Measurements from ENCODE around the gene PRTFDC1.

PRTFDC1 gene

GRCh38 chr10:24898501-24898900, 53.9 kb downstream of the PRTFDC1 start:
- Histone ChIP-seq H3K4me1 (ENCODE audit: control insufficient read depth, low read depth, low read length) (peaks cover 2% of the 10 kb centered on the region), H2BK5ac (ENCODE audit: low read length) (no peak overlapping the region), H4K8ac (ENCODE audit: low read depth, low read length) (no peak overlapping the region), H2BK15ac (replicated peaks; ENCODE audit: low read depth) (no peak overlapping the region), H3K36me3 (ENCODE audit: control insufficient read depth, insufficient read depth, low read length) (no peaks in the 10 kb centered on the region), H2AK5ac (ENCODE audit: low read length) (peak overlapping the region; percentile 18), H3K4ac (ENCODE audit: low read depth, low read length) (no peak overlapping the region), H3K79me2 (ENCODE audit: control insufficient read depth, insufficient read depth, low read length) (no peaks in the 10 kb centered on the region), H3K9ac (ENCODE audit: low read length) (no peak overlapping the region), H3K4me3 (ENCODE audit: low read length) (no peak overlapping the region), H2BK120ac (ENCODE audit: low read depth, low read length) (no peak overlapping the region), H3K18ac (ENCODE audit: low read length) (no peak overlapping the region), H3K23ac (ENCODE audit: low read length) (no peak overlapping the region), H3K4me2 (ENCODE audit: low read length) (no peak overlapping the region), H4K5ac (ENCODE audit: low read length) (no peak overlapping the region), H3K56ac (ENCODE audit: low read length) (no peak overlapping the region), H3K27me3 (ENCODE audit: insufficient read depth, low read length, poor library complexity) (no peaks in the 10 kb centered on the region), H3K27ac (ENCODE audit: low read depth, low read length) (no peak overlapping the region), H3K79me1 (ENCODE audit: low read length) (no peaks in the 10 kb centered on the region)
- DNase-seq = no peak
- WGBS (ENCODE audit: extremely low coverage, insufficient coverage, low lambda C conversion rate) = no CpG with 5 or more reads among the region's 2 CpGs

GRCh38 chr10:24897326-24897926, 55.0 kb downstream of the PRTFDC1 start:
- H2AK5ac ChIP-seq (ENCODE audit: low read length) = no peak overlapping the region
- H4K5ac ChIP-seq (ENCODE audit: low read length) = no peak overlapping the region
- H3K4ac ChIP-seq (ENCODE audit: low read depth, low read length) = no peak overlapping the region
- H3K27me3 ChIP-seq (ENCODE audit: insufficient read depth, low read length, poor library complexity) = no peaks in the 10 kb centered on the region
- no peak overlapping the region for H3K23ac ChIP-seq (ENCODE audit: low read length)
- no peak overlapping the region for H3K4me2 ChIP-seq (ENCODE audit: low read length)
- H2BK5ac ChIP-seq (ENCODE audit: low read length) = no peak overlapping the region
- no peaks in the 10 kb centered on the region for H3K79me1 ChIP-seq (ENCODE audit: low read length)
- H3K56ac ChIP-seq (ENCODE audit: low read length) = no peak overlapping the region
- no peak overlapping the region for H3K4me3 ChIP-seq (ENCODE audit: low read length)
- WGBS (ENCODE audit: extremely low coverage, insufficient coverage, low lambda C conversion rate) = no CpG with 5 or more reads among the region's 4 CpGs
- no peak overlapping the region for H3K9ac ChIP-seq (ENCODE audit: low read length)
- DNase-seq = peak; percentile 89
- no peak overlapping the region for H3K27ac ChIP-seq (ENCODE audit: low read depth, low read length)
- H3K36me3 ChIP-seq (ENCODE audit: control insufficient read depth, insufficient read depth, low read length) = no peaks in the 10 kb centered on the region
- H4K8ac ChIP-seq (ENCODE audit: low read depth, low read length) = no peak overlapping the region
- H3K4me1 ChIP-seq (ENCODE audit: control insufficient read depth, low read depth, low read length) = peaks cover 2% of the 10 kb centered on the region
- H2BK120ac ChIP-seq (ENCODE audit: low read depth, low read length) = no peak overlapping the region
- H3K18ac ChIP-seq (ENCODE audit: low read length) = no peak overlapping the region
- H2BK15ac ChIP-seq (replicated peaks; ENCODE audit: low read depth) = peak overlapping the region; percentile 21
- no peaks in the 10 kb centered on the region for H3K79me2 ChIP-seq (ENCODE audit: control insufficient read depth, insufficient read depth, low read length)

- no peak overlapping the region for H2BK15ac ChIP-seq (replicated peaks; ENCODE audit: low read depth)
- no peak overlapping the region for H2AK5ac ChIP-seq (ENCODE audit: low read length)
- no peak overlapping the region for H4K5ac ChIP-seq (ENCODE audit: low read length)
- no peaks in the 10 kb centered on the region for H3K79me2 ChIP-seq (ENCODE audit: control insufficient read depth, insufficient read depth, low read length)
- no peaks in the 10 kb centered on the region for H3K27me3 ChIP-seq (ENCODE audit: insufficient read depth, low read length, poor library complexity)
- H3K4me3 ChIP-seq (ENCODE audit: low read length) = no peak overlapping the region
- no peak overlapping the region for H3K4ac ChIP-seq (ENCODE audit: low read depth, low read length)
- peaks cover 2% of the 10 kb centered on the region for H3K4me1 ChIP-seq (ENCODE audit: control insufficient read depth, low read depth, low read length)
- H4K8ac ChIP-seq (ENCODE audit: low read depth, low read length) = no peak overlapping the region
- H3K4me2 ChIP-seq (ENCODE audit: low read length) = no peak overlapping the region
- H3K79me1 ChIP-seq (ENCODE audit: low read length) = no peaks in the 10 kb centered on the region
- no peak overlapping the region for H2BK5ac ChIP-seq (ENCODE audit: low read length)
- no peak overlapping the region for H2BK120ac ChIP-seq (ENCODE audit: low read depth, low read length)
- no peak overlapping the region for H3K27ac ChIP-seq (ENCODE audit: low read depth, low read length)
- no peak overlapping the region for H3K18ac ChIP-seq (ENCODE audit: low read length)
- H3K9ac ChIP-seq (ENCODE audit: low read length) = no peak overlapping the region
- WGBS (ENCODE audit: extremely low coverage, insufficient coverage, low lambda C conversion rate) = no CpG with 5 or more reads among the region's 8 CpGs
- H3K56ac ChIP-seq (ENCODE audit: low read length) = peak overlapping the region; percentile 49
- DNase-seq = no peak
- H3K23ac ChIP-seq (ENCODE audit: low read length) = no peak overlapping the region
- no peaks in the 10 kb centered on the region for H3K36me3 ChIP-seq (ENCODE audit: control insufficient read depth, insufficient read depth, low read length)
Measured at GRCh38 chr10:24894728-24895127, 57.7 kb downstream of the PRTFDC1 start.

GRCh38 chr10:24894309-24894708, 58.1 kb downstream of the PRTFDC1 start:
- Histone ChIP-seq H3K4me2 (ENCODE audit: low read length) (no peak overlapping the region), H3K9ac (ENCODE audit: low read length) (no peak overlapping the region), H3K27me3 (ENCODE audit: insufficient read depth, low read length, poor library complexity) (no peaks in the 10 kb centered on the region), H3K4me3 (ENCODE audit: low read length) (no peak overlapping the region), H3K4ac (ENCODE audit: low read depth, low read length) (no peak overlapping the region), H2BK15ac (replicated peaks; ENCODE audit: low read depth) (no peak overlapping the region), H2BK5ac (ENCODE audit: low read length) (no peak overlapping the region), H3K23ac (ENCODE audit: low read length) (no peak overlapping the region), H3K36me3 (ENCODE audit: control insufficient read depth, insufficient read depth, low read length) (no peaks in the 10 kb centered on the region), H3K4me1 (ENCODE audit: control insufficient read depth, low read depth, low read length) (peaks cover 2% of the 10 kb centered on the region), H3K79me1 (ENCODE audit: low read length) (no peaks in the 10 kb centered on the region), H3K79me2 (ENCODE audit: control insufficient read depth, insufficient read depth, low read length) (no peaks in the 10 kb centered on the region), H2BK120ac (ENCODE audit: low read depth, low read length) (no peak overlapping the region), H2AK5ac (ENCODE audit: low read length) (no peak overlapping the region), H3K18ac (ENCODE audit: low read length) (no peak overlapping the region), H4K8ac (ENCODE audit: low read depth, low read length) (no peak overlapping the region), H4K5ac (ENCODE audit: low read length) (no peak overlapping the region), H3K56ac (ENCODE audit: low read length) (no peak overlapping the region), H3K27ac (ENCODE audit: low read depth, low read length) (no peak overlapping the region)
- DNase-seq = no peak
- no CpG with 5 or more reads among the region's 5 CpGs for WGBS (ENCODE audit: extremely low coverage, insufficient coverage, low lambda C conversion rate)

GRCh38 chr10:24893127-24893526, 59.3 kb downstream of the PRTFDC1 start:
- Histone ChIP-seq H3K79me1 (ENCODE audit: low read length) (no peaks in the 10 kb centered on the region), H3K4me3 (ENCODE audit: low read length) (no peak overlapping the region), H2BK15ac (replicated peaks; ENCODE audit: low read depth) (no peak overlapping the region), H2BK5ac (ENCODE audit: low read length) (no peak overlapping the region), H3K18ac (ENCODE audit: low read length) (no peak overlapping the region), H4K8ac (ENCODE audit: low read depth, low read length) (no peak overlapping the region), H3K4ac (ENCODE audit: low read depth, low read length) (no peak overlapping the region), H2AK5ac (ENCODE audit: low read length) (no peak overlapping the region), H3K56ac (ENCODE audit: low read length) (no peak overlapping the region), H3K36me3 (ENCODE audit: control insufficient read depth, insufficient read depth, low read length) (no peaks in the 10 kb centered on the region), H3K4me1 (ENCODE audit: control insufficient read depth, low read depth, low read length) (peaks cover 2% of the 10 kb centered on the region), H3K27ac (ENCODE audit: low read depth, low read length) (no peak overlapping the region), H2BK120ac (ENCODE audit: low read depth, low read length) (no peak overlapping the region), H3K27me3 (ENCODE audit: insufficient read depth, low read length, poor library complexity) (no peaks in the 10 kb centered on the region), H4K5ac (ENCODE audit: low read length) (no peak overlapping the region), H3K79me2 (ENCODE audit: control insufficient read depth, insufficient read depth, low read length) (no peaks in the 10 kb centered on the region), H3K23ac (ENCODE audit: low read length) (no peak overlapping the region), H3K9ac (ENCODE audit: low read length) (no peak overlapping the region), H3K4me2 (ENCODE audit: low read length) (no peak overlapping the region)
- WGBS (ENCODE audit: extremely low coverage, insufficient coverage, low lambda C conversion rate) = no CpG with 5 or more reads among the region's 2 CpGs
- DNase-seq = no peak

GRCh38 chr10:24891823-24892222, 60.6 kb downstream of the PRTFDC1 start:
- no peak for DNase-seq
- Histone ChIP-seq H3K79me2 (ENCODE audit: control insufficient read depth, insufficient read depth, low read length) (no peaks in the 10 kb centered on the region), H3K4ac (ENCODE audit: low read depth, low read length) (no peak overlapping the region), H3K18ac (ENCODE audit: low read length) (no peak overlapping the region), H2AK5ac (ENCODE audit: low read length) (no peak overlapping the region), H2BK15ac (replicated peaks; ENCODE audit: low read depth) (no peak overlapping the region), H3K4me3 (ENCODE audit: low read length) (no peak overlapping the region), H4K5ac (ENCODE audit: low read length) (no peak overlapping the region), H3K9ac (ENCODE audit: low read length) (no peak overlapping the region), H2BK5ac (ENCODE audit: low read length) (no peak overlapping the region), H3K79me1 (ENCODE audit: low read length) (no peaks in the 10 kb centered on the region), H3K23ac (ENCODE audit: low read length) (no peak overlapping the region), H3K56ac (ENCODE audit: low read length) (no peak overlapping the region), H3K4me2 (ENCODE audit: low read length) (no peak overlapping the region), H2BK120ac (ENCODE audit: low read depth, low read length) (no peak overlapping the region), H3K27me3 (ENCODE audit: insufficient read depth, low read length, poor library complexity) (no peaks in the 10 kb centered on the region), H3K27ac (ENCODE audit: low read depth, low read length) (no peak overlapping the region), H4K8ac (ENCODE audit: low read depth, low read length) (no peak overlapping the region), H3K4me1 (ENCODE audit: control insufficient read depth, low read depth, low read length) (no peaks in the 10 kb centered on the region), H3K36me3 (ENCODE audit: control insufficient read depth, insufficient read depth, low read length) (no peaks in the 10 kb centered on the region)
- no CpG with 5 or more reads among the region's 1 CpG for WGBS (ENCODE audit: extremely low coverage, insufficient coverage, low lambda C conversion rate)
